GM12878 (cell line): ENCODE measurements around the gene RGL4. TPM values are rescaled to one million over a fixed set of nuclear protein-coding genes. Genes with fewer than 3 reads are reported as not detected.

Experiments
- BACH1 ChIP-seq: fragments of 450-650 bp; IDR thresholded peaks from 2 replicates; pipeline ENCODE4 v1.6.1; 2017; ENCODE audit warnings: mild to moderate bottlenecking, borderline replicate concordance
- BMI1 ChIP-seq: fragments of 450-650 bp; IDR thresholded peaks from 2 replicates; pipeline ENCODE4 v1.6.1; 2016; ENCODE audit warnings: mild to moderate bottlenecking, moderate library complexity, borderline replicate concordance
- CHD2 ChIP-seq: IDR thresholded peaks from 2 replicates; pipeline ENCODE4 v1.6.1; 2011; ENCODE audit warnings: low read depth, low read length, improper control_type of control experiment, borderline replicate concordance
- EGR1 ChIP-seq, 2 experiments: IDR thresholded peaks; 1 replicate in 1 of 2; 2 replicates in 1 of 2; pipeline ENCODE4 v1.6.1; 2011 to 2012; ENCODE audit warnings: low read depth in 2 of 2, low read length in 2 of 2, borderline replicate concordance in 1 of 2, mild to moderate bottlenecking in 1 of 2, moderate library complexity in 1 of 2
- GABPA ChIP-seq: IDR thresholded peaks from 2 replicates; pipeline ENCODE4 v1.6.1; 2014; ENCODE audit warnings: antibody characterized with exemption, low read depth, mild to moderate bottlenecking, inconsistent platforms
- GATAD2B ChIP-seq: fragments of 450-650 bp; conservative IDR thresholded peaks from 2 replicates; pipeline ENCODE4 v1.6.1; 2017; ENCODE audit warnings: low read depth, mild to moderate bottlenecking, moderate library complexity
- IKZF1 ChIP-seq: fragments of 450-650 bp; conservative IDR thresholded peaks from 2 replicates; pipeline ENCODE4 v1.6.1; 2017; ENCODE audit warnings: antibody characterized with exemption, mild to moderate bottlenecking
- MEF2B ChIP-seq: fragments of 450-650 bp; IDR thresholded peaks from 2 replicates; pipeline ENCODE4 v1.6.1; 2018; ENCODE audit warnings: mild to moderate bottlenecking, moderate library complexity; ENCODE audit not compliant: partially characterized antibody, poor library complexity, severe bottlenecking
- NRF1 ChIP-seq: conservative IDR thresholded peaks from 2 replicates; pipeline ENCODE4 v1.6.1; 2011; ENCODE audit warnings: mild to moderate bottlenecking, low read depth, low read length, improper control_type of control experiment
- SIX5 ChIP-seq: IDR thresholded peaks from 2 replicates; pipeline ENCODE4 v1.6.1; 2011; ENCODE audit warnings: mild to moderate bottlenecking, low read depth, low read length, moderate library complexity; ENCODE audit not compliant: severe bottlenecking
- SP1 ChIP-seq: IDR thresholded peaks from one replicate; pipeline ENCODE4 v1.6.1; 2011; ENCODE audit warnings: low read depth, low read length
- SUZ12 ChIP-seq: fragments of 200-600 bp; sonication (generic); IDR thresholded peaks from one replicate; pipeline ENCODE4 v1.6.1; 2018; ENCODE audit warnings: antibody characterized with exemption, mild to moderate bottlenecking; ENCODE audit not compliant: unreplicated experiment
- YY1 ChIP-seq: IDR thresholded peaks from 2 replicates; pipeline ENCODE4 v1.6.1; 2011; ENCODE audit warnings: low read depth, mild to moderate bottlenecking, low read length
- polyA plus RNA-seq, 11 experiments: library from polyadenylated mRNA; depleted of rRNA in 4 of 11; unstranded in 6 of 11; stranded (reverse) in 5 of 11; fragments of >200 nt; fragmentation: Nextera tagmentation in 4 of 11; fragmentation: Illumina TruSeq in 1 of 11; extraction: Ambion mirVana in 4 of 11; extraction: Trizol in 1 of 11; gene quantifications; 1 replicate in 1 of 11; 2 replicates in 10 of 11; pipeline versions ENCODE4 v1.2.1 to v1.2.3, GENCODE V29; 2011 to 2016; ENCODE audit warnings: inconsistent platforms in 2 of 11, missing spikeins in 2 of 11, low read depth in 1 of 11
- total RNA-seq, 4 experiments: library from RNA; depleted of rRNA in 3 of 4; stranded (reverse); fragments of >200 nt in 3 of 4; fragmentation: Illumina TruSeq in 1 of 4; extraction: Trizol in 1 of 4; gene quantifications; 2 replicates each; pipeline versions ENCODE4 v1.2.1 to v1.2.3, GENCODE V29; 2013 to 2021
- TF ChIP-seq, protein P1 (sequence below): IDR thresholded peaks from 2 replicates; pipeline ENCODE4 v1.6.1; 2012; ENCODE audit warnings: low read depth, low read length, improper control_type of control experiment
- TF ChIP-seq, protein P2 (sequence below): fragments of 450-650 bp; IDR thresholded peaks from 2 replicates; pipeline ENCODE4 v1.6.1; 2016; ENCODE audit warnings: mild to moderate bottlenecking
- TF ChIP-seq, protein P3 (sequence below): IDR thresholded peaks from 2 replicates; pipeline ENCODE4 v1.6.1; 2012; ENCODE audit warnings: low read length, inconsistent platforms
- TF ChIP-seq, protein P4 (sequence below): fragments of 450-650 bp; IDR thresholded peaks from 2 replicates; pipeline ENCODE4 v1.6.1; 2017; ENCODE audit warnings: mild to moderate bottlenecking, moderate library complexity
- TF ChIP-seq, protein P5 (sequence below): IDR thresholded peaks from 2 replicates; pipeline ENCODE4 v1.6.1; 2012; ENCODE audit warnings: low read depth, low read length, improper control_type of control experiment

The RGL4 gene
- total and polyA plus RNA-seq, 10 of the 15 experiments (the other 5 are each of a cell fraction or from before 2014, with no cell fraction given), result 1.4 to 9.0 (median 2.0) TPM; not detected in 1

DNA sequence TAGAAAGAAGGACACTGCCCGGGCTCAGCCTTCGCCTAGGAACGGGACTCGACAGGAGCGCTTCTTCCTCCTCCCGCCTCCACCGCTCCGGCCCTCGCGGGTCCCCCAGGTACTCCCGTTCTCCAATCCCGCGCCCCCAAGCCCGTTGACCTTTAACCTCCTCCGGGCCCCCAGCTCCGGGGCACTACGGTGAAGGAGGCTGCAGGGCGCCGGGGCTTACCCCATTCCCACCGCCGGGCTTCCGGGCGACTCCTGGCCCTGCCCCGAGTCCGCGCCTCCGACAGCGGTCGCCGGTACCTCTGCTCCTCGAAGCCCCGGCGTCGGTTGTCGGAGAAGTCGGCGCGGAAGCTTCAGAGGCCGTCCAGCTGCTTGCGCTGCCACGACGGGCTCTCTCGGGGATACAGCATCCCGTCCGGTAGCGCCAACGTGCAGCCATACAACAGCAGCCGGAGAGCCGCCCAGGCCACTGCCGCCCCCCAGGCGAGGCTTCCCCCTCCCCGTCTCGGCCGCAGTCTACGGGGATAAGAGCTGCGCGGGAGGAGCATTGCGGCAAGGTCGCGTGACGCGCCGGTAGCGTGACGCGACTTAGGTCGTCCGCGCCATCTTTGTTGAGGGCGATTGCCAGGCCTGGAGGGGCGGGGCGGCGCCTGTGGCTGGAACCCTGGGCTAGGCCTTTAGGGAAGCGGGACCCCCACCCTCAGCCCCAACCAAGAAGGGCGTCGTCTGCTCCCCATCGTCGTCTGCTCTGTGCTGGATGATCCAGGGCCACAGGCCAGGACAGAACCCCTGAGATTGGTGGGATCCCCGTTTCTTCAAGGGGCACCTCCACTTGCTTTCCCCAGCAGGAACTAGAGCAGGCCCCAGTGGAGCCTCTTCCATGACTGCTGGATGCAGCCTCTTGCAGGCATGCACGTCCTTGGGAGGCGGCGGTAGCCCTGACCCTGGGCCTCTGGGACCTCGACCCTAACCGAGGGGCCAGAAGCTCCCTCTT lies 26.3 kb downstream of the RGL4 start (continued):
- TF ChIP-seq GABPA (no peak), SIX5 (peak; percentile 88), NRF1 (peak; percentile 48), EGR1 (IDR thresholded peaks at IDR 0.05; ENCODE audit: borderline replicate concordance in 1 of 2, low read depth in 2 of 2, low read length in 2 of 2) (peak; percentile 65 to 79; a peak in 2 of 3 replicates), YY1 (peak; percentile 100), CHD2 (peak; percentile 70), BACH1 (peak; percentile 79), IKZF1 (peak; percentile 99), GATAD2B (peak; percentile 86), SUZ12 (no peak), BMI1 (no peak), SP1 (peak; percentile 67), MEF2B (peak; percentile 56)
- TF ChIP-seq, protein P1, sequence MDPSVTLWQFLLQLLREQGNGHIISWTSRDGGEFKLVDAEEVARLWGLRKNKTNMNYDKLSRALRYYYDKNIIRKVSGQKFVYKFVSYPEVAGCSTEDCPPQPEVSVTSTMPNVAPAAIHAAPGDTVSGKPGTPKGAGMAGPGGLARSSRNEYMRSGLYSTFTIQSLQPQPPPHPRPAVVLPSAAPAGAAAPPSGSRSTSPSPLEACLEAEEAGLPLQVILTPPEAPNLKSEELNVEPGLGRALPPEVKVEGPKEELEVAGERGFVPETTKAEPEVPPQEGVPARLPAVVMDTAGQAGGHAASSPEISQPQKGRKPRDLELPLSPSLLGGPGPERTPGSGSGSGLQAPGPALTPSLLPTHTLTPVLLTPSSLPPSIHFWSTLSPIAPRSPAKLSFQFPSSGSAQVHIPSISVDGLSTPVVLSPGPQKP, result peak; percentile 32; the same call in 1 of the 2 replicates
- TF ChIP-seq, protein P2, sequence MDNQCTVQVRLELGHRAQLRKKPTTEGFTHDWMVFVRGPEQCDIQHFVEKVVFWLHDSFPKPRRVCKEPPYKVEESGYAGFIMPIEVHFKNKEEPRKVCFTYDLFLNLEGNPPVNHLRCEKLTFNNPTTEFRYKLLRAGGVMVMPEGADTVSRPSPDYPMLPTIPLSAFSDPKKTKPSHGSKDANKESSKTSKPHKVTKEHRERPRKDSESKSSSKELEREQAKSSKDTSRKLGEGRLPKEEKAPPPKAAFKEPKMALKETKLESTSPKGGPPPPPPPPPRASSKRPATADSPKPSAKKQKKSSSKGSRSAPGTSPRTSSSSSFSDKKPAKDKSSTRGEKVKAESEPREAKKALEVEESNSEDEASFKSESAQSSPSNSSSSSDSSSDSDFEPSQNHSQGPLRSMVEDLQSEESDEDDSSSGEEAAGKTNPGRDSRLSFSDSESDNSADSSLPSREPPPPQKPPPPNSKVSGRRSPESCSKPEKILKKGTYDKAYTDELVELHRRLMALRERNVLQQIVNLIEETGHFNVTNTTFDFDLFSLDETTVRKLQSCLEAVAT, result peak; percentile 63; the same call in 1 of the 2 replicates
- TF ChIP-seq, protein P3, sequence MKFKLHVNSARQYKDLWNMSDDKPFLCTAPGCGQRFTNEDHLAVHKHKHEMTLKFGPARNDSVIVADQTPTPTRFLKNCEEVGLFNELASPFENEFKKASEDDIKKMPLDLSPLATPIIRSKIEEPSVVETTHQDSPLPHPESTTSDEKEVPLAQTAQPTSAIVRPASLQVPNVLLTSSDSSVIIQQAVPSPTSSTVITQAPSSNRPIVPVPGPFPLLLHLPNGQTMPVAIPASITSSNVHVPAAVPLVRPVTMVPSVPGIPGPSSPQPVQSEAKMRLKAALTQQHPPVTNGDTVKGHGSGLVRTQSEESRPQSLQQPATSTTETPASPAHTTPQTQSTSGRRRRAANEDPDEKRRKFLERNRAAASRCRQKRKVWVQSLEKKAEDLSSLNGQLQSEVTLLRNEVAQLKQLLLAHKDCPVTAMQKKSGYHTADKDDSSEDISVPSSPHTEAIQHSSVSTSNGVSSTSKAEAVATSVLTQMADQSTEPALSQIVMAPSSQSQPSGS, result no peak
- TF ChIP-seq, protein P4, sequence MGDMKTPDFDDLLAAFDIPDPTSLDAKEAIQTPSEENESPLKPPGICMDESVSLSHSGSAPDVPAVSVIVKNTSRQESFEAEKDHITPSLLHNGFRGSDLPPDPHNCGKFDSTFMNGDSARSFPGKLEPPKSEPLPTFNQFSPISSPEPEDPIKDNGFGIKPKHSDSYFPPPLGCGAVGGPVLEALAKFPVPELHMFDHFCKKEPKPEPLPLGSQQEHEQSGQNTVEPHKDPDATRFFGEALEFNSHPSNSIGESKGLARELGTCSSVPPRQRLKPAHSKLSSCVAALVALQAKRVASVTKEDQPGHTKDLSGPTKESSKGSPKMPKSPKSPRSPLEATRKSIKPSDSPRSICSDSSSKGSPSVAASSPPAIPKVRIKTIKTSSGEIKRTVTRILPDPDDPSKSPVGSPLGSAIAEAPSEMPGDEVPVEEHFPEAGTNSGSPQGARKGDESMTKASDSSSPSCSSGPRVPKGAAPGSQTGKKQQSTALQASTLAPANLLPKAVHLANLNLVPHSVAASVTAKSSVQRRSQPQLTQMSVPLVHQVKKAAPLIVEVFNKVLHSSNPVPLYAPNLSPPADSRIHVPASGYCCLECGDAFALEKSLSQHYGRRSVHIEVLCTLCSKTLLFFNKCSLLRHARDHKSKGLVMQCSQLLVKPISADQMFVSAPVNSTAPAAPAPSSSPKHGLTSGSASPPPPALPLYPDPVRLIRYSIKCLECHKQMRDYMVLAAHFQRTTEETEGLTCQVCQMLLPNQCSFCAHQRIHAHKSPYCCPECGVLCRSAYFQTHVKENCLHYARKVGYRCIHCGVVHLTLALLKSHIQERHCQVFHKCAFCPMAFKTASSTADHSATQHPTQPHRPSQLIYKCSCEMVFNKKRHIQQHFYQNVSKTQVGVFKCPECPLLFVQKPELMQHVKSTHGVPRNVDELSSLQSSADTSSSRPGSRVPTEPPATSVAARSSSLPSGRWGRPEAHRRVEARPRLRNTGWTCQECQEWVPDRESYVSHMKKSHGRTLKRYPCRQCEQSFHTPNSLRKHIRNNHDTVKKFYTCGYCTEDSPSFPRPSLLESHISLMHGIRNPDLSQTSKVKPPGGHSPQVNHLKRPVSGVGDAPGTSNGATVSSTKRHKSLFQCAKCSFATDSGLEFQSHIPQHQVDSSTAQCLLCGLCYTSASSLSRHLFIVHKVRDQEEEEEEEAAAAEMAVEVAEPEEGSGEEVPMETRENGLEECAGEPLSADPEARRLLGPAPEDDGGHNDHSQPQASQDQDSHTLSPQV, result no peak
- TF ChIP-seq, protein P5, sequence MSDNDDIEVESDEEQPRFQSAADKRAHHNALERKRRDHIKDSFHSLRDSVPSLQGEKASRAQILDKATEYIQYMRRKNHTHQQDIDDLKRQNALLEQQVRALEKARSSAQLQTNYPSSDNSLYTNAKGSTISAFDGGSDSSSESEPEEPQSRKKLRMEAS, result peak; percentile 14; the same call in 1 of the 2 replicates
